Heart left ventricle (tissue), 16 donors: ENCODE data around the gene CD1C. TPM values are rescaled to one million over a fixed set of nuclear protein-coding genes. Genes with fewer than 3 reads are reported as not detected.

Source experiments
- ATAC-seq, 4 donors: fragments of 200-7000 bp; cut with Tn5 transposase; one replicate each; pipeline ENCODE4 v1.9.1; 2020 to 2022; ENCODE audit warnings: moderate library complexity in 4 of 4, mild to moderate bottlenecking in 3 of 4, moderate number of reproducible peaks in 1 of 4
- DNase-seq, 5 donors: peaks; one replicate each; pipeline ENCODE4 v3.0.0-alpha.2; 2020
- H3K27ac ChIP-seq, 12 donors: fragments of 200-600 bp; sonication (generic) in 4 of 12; one replicate each; pipeline versions ENCODE4 v1.5.0 to v1.8.0; 2016 to 2022; ENCODE audit warnings: mild to moderate bottlenecking in 2 of 12
- H3K27me3 ChIP-seq, 9 donors: fragments of 200-600 bp; sonication (generic) in 2 of 9; one replicate each; pipeline versions ENCODE4 v1.5.1 to v1.8.0; 2016 to 2022; ENCODE audit warnings: mild to moderate bottlenecking in 3 of 9
- H3K36me3 ChIP-seq, 9 donors: fragments of 200-600 bp; sonication (generic) in 2 of 9; one replicate each; pipeline versions ENCODE4 v1.5.0 to v1.8.0; 2018 to 2022; ENCODE audit warnings: mild to moderate bottlenecking in 2 of 9
- H3K4me1 ChIP-seq, 12 donors: fragments of 200-600 bp; sonication (generic) in 4 of 12; one replicate each; pipeline versions ENCODE4 v1.5.0 to v1.8.0; 2016 to 2022; ENCODE audit warnings: mild to moderate bottlenecking in 3 of 12
- H3K4me3 ChIP-seq, 12 donors: fragments of 200-600 bp; sonication (generic) in 4 of 12; one replicate each; pipeline versions ENCODE4 v1.5.0 to v1.8.0; 2017 to 2022; ENCODE audit warnings: mild to moderate bottlenecking in 9 of 12, moderate library complexity in 4 of 12
- H3K9me3 ChIP-seq, 12 donors: fragments of 200-600 bp; sonication (generic) in 4 of 12; one replicate each; pipeline versions ENCODE4 v1.5.0 to v1.8.0; 2016 to 2022; ENCODE audit warnings: mild to moderate bottlenecking in 1 of 12
- POLR2A ChIP-seq, 2 donors: fragments of 450-650 bp; IDR thresholded peaks; one replicate each; pipeline ENCODE4 v1.6.1; 2017; ENCODE audit warnings: antibody characterized with exemption in 2 of 2, mild to moderate bottlenecking in 2 of 2, moderate library complexity in 2 of 2
- WGBS, 4 donors: extraction: QIAGEN DNeasy Blood & Tissue Kit in 2 of 4; methylation state at CpG; one replicate each; pipeline versions ENCODE4 v1.1.5 to v1.1.7; 2013 to 2018; 5-methylcytosine and 5-hydroxymethylcytosine counted together
- intact Hi-C, 10 donors: fragments of 100-400 bp; cut with DNase I; formaldehyde crosslinking; loops; one replicate each; pipeline versions ENCODE4 v1.11.1 to v1.14.2; 2022
- polyA plus RNA-seq, 2 donors: library from polyadenylated mRNA; stranded (reverse); fragments of 200-250 nt; gene quantifications; one replicate each; pipeline ENCODE4 v1.2.3, GENCODE V29; 2013
- total RNA-seq, 9 donors: library from RNA; depleted of rRNA in 2 of 9; stranded (reverse); fragments of >200 nt in 2 of 9; fragmentation: NEBNext Ultra II Directional in 3 of 9; extraction: Animal tissue kit (Norgen Biotek cat#: 25700) in 3 of 9; gene quantifications; one replicate each; pipeline versions ENCODE4 v1.1.0 to v1.2.4, GENCODE V29; 2016 to 2023
- TF ChIP-seq, protein P1 (sequence below), 12 donors: fragments of 200-600 bp; sonication (generic) in 4 of 12; IDR thresholded peaks; one replicate each; pipeline versions ENCODE4 v1.5.0 to v1.8.0; 2018 to 2022; ENCODE audit warnings: antibody characterized with exemption in 12 of 12, mild to moderate bottlenecking in 5 of 12
- donor health status: ischemic (EF 13 %, LVEDD 7.1; RV severe dilation, severe dysfunction).
- donor health status: healthy with polysubstance abuse.
- donor health status: DM: no; HTN: yes; CAD: no.
- donor health status: DM: no; HTN: no; CAD: no.
- donor health status: ischemic (EF 25% LVEDD 6.9; RV normal size, moderate dysfunction).
- donor health status: ischemic (EF 25% LVEDD 5.7; RV mildly dilated, moderate dysfunction).
- donor health status: healthy.
- donor health status: DM: yes; HTN: yes; CAD: no.
- donor health status: ischemic (EF 35%, LVEDD 5.7; RV mildly dilated, moderate dysfunction).
- donor health status: nonischemic (EF 11% LVEDD 7.7; RV severe dilation, severe dysfunction).
- donor health status: DM: yes; HTN: yes; CAD: no.
- donor health status: PGD.
- donor health status: ischemic (EF 29% LVEDD 5.4; RV normal size, mild dysfunction).
- donor health status: nonischemic (EF 23%, LVEDD 6.1; RV moderate dilation, normal function).

Gene CD1C
- total and polyA plus RNA-seq, 11 donors, result 0.28 to 1.6 (median 0.47) TPM; not detected in 4

DNA sequence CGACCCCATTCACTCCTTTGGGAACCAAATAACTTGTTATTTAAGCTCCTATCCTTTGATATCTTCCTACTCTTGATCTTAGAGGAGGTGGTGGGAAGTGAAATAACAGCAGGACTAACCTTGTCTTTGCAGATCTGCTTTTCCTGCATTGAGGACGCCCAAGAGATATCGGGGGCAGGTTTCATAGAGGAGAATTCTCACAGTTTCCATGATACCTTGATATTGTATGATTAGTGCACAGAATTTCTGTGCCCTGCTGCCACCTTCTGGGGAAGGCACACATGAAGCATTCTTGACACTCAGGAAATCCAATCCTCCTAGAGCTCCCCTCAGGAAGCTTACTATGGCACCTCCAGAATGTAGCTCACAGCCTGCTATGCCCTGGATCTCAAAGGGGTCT lies 40.0 kb downstream of the CD1C start:
- TF ChIP-seq POLR2A (IDR thresholded peaks at IDR 0.05), result no peak
- TF ChIP-seq, protein P1, sequence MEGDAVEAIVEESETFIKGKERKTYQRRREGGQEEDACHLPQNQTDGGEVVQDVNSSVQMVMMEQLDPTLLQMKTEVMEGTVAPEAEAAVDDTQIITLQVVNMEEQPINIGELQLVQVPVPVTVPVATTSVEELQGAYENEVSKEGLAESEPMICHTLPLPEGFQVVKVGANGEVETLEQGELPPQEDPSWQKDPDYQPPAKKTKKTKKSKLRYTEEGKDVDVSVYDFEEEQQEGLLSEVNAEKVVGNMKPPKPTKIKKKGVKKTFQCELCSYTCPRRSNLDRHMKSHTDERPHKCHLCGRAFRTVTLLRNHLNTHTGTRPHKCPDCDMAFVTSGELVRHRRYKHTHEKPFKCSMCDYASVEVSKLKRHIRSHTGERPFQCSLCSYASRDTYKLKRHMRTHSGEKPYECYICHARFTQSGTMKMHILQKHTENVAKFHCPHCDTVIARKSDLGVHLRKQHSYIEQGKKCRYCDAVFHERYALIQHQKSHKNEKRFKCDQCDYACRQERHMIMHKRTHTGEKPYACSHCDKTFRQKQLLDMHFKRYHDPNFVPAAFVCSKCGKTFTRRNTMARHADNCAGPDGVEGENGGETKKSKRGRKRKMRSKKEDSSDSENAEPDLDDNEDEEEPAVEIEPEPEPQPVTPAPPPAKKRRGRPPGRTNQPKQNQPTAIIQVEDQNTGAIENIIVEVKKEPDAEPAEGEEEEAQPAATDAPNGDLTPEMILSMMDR (IDR thresholded peaks at IDR 0.05), result peak in 5 of 12 donors; percentile 5 to 39 (median 20)
- ATAC-seq (no peak), DNase-seq (no peak)
- Histone ChIP-seq H3K4me1 (peaks cover 0 to 15% (median 0%) of the 10 kb centered on the region in 12 donors), H3K9me3 (no peaks in the 10 kb centered on the region), H3K27ac (no peak overlapping the region), H3K4me3 (no peak overlapping the region), H3K36me3 (no peaks in the 10 kb centered on the region), H3K27me3 (peaks cover 0 to 5% (median 0%) of the 10 kb centered on the region in 9 donors)
- intact Hi-C loops, result no loop called here
- WGBS, 4 donors, result 73 to 85% (median 79%) methylated on average over 3 of the region's 3 CpGs

DNA sequence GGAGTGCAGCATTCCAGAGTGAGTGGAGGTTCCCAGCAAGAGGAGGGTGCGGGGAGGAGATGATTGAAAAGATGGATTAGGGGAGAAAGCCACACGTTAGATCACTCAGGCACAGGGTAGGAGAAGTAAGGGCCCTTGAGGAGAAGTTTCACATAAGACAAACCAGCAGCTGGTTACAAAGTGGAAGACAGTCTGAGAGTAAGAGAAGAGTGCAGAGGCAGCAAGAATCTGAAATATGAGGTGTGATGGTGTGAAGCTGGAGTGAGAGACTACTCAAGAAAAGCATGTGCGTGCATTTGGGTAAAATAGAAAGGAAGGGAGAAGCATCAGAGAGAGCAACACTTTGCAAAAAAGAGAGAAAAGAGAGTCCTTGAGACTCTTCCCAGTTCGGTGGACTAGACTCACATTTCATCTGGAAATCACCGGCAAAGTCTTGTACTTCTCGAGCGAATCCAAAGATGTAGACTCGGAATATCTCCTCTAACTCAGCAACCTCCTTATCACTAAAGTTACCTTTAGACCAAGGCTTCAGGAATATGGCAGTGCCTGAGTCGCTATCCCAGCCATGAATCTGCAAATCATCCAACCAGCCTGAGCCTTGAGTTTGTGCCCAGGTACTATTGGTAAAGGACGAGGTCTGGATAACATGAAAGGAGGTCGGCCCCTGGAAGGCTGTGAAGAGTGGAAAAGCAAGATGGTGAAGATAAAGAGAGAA lies 40.8 kb downstream of the CD1C start:
- TF ChIP-seq, protein P1 (IDR thresholded peaks at IDR 0.05), result no peak
- TF ChIP-seq POLR2A (IDR thresholded peaks at IDR 0.05), result no peak
- Histone ChIP-seq H3K4me1 (peaks cover 0 to 15% (median 0%) of the 10 kb centered on the region in 12 donors), H3K27me3 (peaks cover 0 to 5% (median 0%) of the 10 kb centered on the region in 9 donors), H3K36me3 (no peaks in the 10 kb centered on the region), H3K27ac (no peak overlapping the region), H3K9me3 (no peaks in the 10 kb centered on the region), H3K4me3 (no peak overlapping the region)
- intact Hi-C loops, result no loop called here
- 74 to 77% (median 76%) methylated on average over 11 of the region's 11 CpGs for WGBS, 4 donors
- DNase-seq (no peak), ATAC-seq (no peak)

DNA sequence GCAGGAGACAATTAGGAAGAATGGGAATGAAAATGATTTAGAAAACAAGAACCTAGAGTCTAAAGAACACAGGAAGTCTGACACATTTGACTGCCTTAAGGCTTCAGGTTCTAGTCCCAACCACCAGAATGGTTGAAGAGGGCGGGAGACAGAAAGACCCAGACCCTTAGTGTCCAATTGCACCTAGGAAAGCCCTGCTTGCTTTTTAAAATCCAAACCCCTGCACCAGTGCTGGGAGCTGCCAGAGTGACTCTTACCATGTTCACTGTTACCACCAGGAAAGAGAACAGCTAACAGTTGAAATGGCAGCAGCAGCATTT lies 41.3 kb downstream of the CD1C start:
- Histone ChIP-seq H3K4me1 (peaks cover 0 to 15% (median 0%) of the 10 kb centered on the region in 12 donors), H3K36me3 (no peaks in the 10 kb centered on the region), H3K9me3 (no peaks in the 10 kb centered on the region), H3K27me3 (peaks cover 0 to 9% (median 0%) of the 10 kb centered on the region in 9 donors), H3K27ac (no peak overlapping the region), H3K4me3 (no peak overlapping the region)
- 78 to 96% (median 87%) methylated on average over 1 of the region's 1 CpG for WGBS, 4 donors
- ATAC-seq, result no peak
- intact Hi-C loops, result no loop called here
- TF ChIP-seq POLR2A (IDR thresholded peaks at IDR 0.05), result no peak
- no peak for DNase-seq

DNA sequence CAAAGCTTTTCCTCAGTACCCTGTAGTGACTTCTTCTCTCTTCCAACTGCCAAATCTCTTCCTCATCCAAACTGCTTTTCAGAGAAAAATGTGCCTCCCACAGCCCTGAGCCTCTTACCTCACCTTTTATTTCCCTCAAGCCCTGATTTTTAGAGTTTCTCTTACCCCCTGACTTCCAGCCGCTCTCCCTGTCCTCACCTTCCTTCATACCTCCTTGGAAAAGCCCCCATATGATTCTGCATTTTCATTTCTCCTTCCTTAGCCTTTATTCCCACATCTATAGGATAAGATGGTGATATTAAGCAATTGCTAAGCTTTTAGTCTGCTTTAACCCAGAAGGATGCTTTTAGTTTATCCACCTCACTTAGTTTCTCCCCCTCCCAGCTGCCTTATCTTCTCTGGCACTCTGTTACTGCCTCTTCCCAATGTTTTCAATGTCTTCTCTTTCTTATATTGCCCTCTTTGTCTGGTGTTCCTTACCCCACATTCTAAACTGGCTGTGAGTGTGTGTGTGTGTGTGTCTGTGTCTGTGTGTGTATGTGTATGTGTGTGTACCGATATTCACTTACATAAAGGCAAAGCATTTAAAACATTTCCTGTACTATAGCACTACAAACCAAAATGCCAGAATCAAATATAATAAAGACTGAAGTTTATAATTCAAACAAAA lies 41.9 kb downstream of the CD1C start, which contains the start of gene CD1B:
Gene CD1B (minus strand): TSS at position 51 of the 670 bp plus-strand sequence. CDS start 108 bp downstream, outside the sequence.
- H3K4me3 ChIP-seq, result no peak within 1 kb of the TSS
- WGBS, 4 donors, result 76 to 87% (median 81%) methylated on average over 2 of the region's 2 CpGs
- DNase-seq (no peak), ATAC-seq (no peak)
- H3K27me3 ChIP-seq, result peaks cover 0 to 12% (median 0%) of the 10 kb centered on the region in 9 donors
- peaks cover 0 to 15% (median 0%) of the 10 kb centered on the region in 12 donors for H3K4me1 ChIP-seq
- intact Hi-C loops, result no loop called here
- no peaks in the 10 kb centered on the region for H3K36me3 ChIP-seq
- TF ChIP-seq, protein P1 (IDR thresholded peaks at IDR 0.05), result no peak
- TF ChIP-seq POLR2A (IDR thresholded peaks at IDR 0.05), result no peak
- no peaks in the 10 kb centered on the region for H3K9me3 ChIP-seq
- H3K27ac ChIP-seq, result no peak within 1 kb of the TSS
